GM23248 (cell line): ENCODE measurements around the gene BRF1. TPM values are rescaled to one million over a fixed set of nuclear protein-coding genes. Genes with fewer than 3 reads are reported as not detected.

Experiments
- DNase-seq: peaks from one replicate; pipeline ENCODE4 v3.0.0-alpha.2; 2015
- H2AFZ ChIP-seq: fragments of 200-600 bp; sonication (generic); 2 replicates; pipeline ENCODE4 v1.6.1; 2016; ENCODE audit warnings: antibody characterized with exemption
- H3F3A ChIP-seq: fragments of 200-600 bp; sonication (generic); 2 replicates; pipeline ENCODE4 v1.6.1; 2016; ENCODE audit warnings: mild to moderate bottlenecking, antibody characterized with exemption, mixed run types; ENCODE audit not compliant: insufficient read depth
- H3K27ac ChIP-seq: fragments of 200-600 bp; sonication (generic); 2 replicates; pipeline ENCODE4 v1.5.1; 2016; ENCODE audit warnings: mild to moderate bottlenecking
- H3K27me3 ChIP-seq: fragments of 200-600 bp; sonication (generic); replicated peaks from 2 replicates; pipeline ENCODE4 v1.6.1; 2016; ENCODE audit warnings: mild to moderate bottlenecking; ENCODE audit not compliant: insufficient read depth
- H3K36me3 ChIP-seq: fragments of 200-600 bp; sonication (generic); 2 replicates; pipeline ENCODE4 v1.6.1; 2016; ENCODE audit warnings: low read depth, mild to moderate bottlenecking
- H3K4me1 ChIP-seq: fragments of 200-600 bp; sonication (generic); 2 replicates; pipeline ENCODE4 v1.6.1; 2016; ENCODE audit warnings: mild to moderate bottlenecking; ENCODE audit not compliant: insufficient read depth
- H3K4me2 ChIP-seq: fragments of 200-600 bp; sonication (generic); one replicate; pipeline ENCODE4 v1.6.1; 2016; ENCODE audit warnings: mild to moderate bottlenecking; ENCODE audit not compliant: unreplicated experiment
- H3K4me3 ChIP-seq: fragments of 200-600 bp; sonication (generic); 2 replicates; pipeline ENCODE4 v1.5.1; 2016; ENCODE audit warnings: mild to moderate bottlenecking
- H3K79me2 ChIP-seq: fragments of 200-600 bp; sonication (generic); 2 replicates; pipeline ENCODE4 v1.6.1; 2016; ENCODE audit warnings: mild to moderate bottlenecking; ENCODE audit not compliant: insufficient read depth
- H3K9ac ChIP-seq: fragments of 200-600 bp; sonication (generic); 2 replicates; pipeline ENCODE4 v1.6.1; 2016; ENCODE audit warnings: mild to moderate bottlenecking
- H3K9me2 ChIP-seq: fragments of 200-600 bp; sonication (generic); 2 replicates; pipeline ENCODE4 v1.6.1; 2016; ENCODE audit warnings: mixed run types, mild to moderate bottlenecking, moderate library complexity; ENCODE audit not compliant: insufficient read depth
- H3K9me3 ChIP-seq: fragments of 200-600 bp; sonication (generic); one replicate; pipeline ENCODE4 v1.6.1; 2017; ENCODE audit warnings: low read depth
- H4K20me1 ChIP-seq: fragments of 200-600 bp; sonication (generic); 2 replicates; pipeline ENCODE4 v1.6.0; 2016; ENCODE audit not compliant: insufficient read depth
- EZH2 ChIP-seq: fragments of 200-600 bp; sonication (generic); IDR thresholded peaks from 2 replicates; pipeline ENCODE4 v1.6.1; 2018; ENCODE audit warnings: antibody characterized with exemption, mild to moderate bottlenecking; ENCODE audit not compliant: insufficient read depth, poor library complexity, severe bottlenecking
- EZH2phosphoT487 ChIP-seq: fragments of 200-600 bp; sonication (generic); IDR thresholded peaks from 2 replicates; pipeline ENCODE4 v1.6.1; 2018; ENCODE audit warnings: antibody characterized with exemption, moderate library complexity, mild to moderate bottlenecking, low read depth; ENCODE audit not compliant: insufficient read depth
- WGBS, 2 experiments: methylation state at CpG; one replicate each; pipeline ENCODE4 v1.1.6; 2015 to 2017; ENCODE audit warnings: low lambda C conversion rate in 2 of 2, low coverage in 1 of 2; ENCODE audit errors: missing lambda C conversion rate in 2 of 2; 5-methylcytosine and 5-hydroxymethylcytosine counted together
- in situ Hi-C: fragments of 300-500 bp; cut with MboI; formaldehyde crosslinking; loops from 2 replicates; pipeline ENCODE4 v1.15.0; 2020
- polyA plus RNA-seq: library from polyadenylated mRNA; unstranded; fragments of >200 nt; fragmentation: Nextera tagmentation; extraction: Ambion mirVana; gene quantifications from 2 replicates; pipeline ENCODE4 v1.2.1, GENCODE V29; 2016
- total RNA-seq: library from RNA; depleted of rRNA; stranded (reverse); fragments of >200 nt; shearing (Covaris generic); gene quantifications from 2 replicates; pipeline ENCODE4 v1.2.3, GENCODE V29; 2014

Gene BRF1
- total and polyA plus RNA-seq, 2 experiments from 2014 or later = 10.5 to 27.0 TPM

DNA sequence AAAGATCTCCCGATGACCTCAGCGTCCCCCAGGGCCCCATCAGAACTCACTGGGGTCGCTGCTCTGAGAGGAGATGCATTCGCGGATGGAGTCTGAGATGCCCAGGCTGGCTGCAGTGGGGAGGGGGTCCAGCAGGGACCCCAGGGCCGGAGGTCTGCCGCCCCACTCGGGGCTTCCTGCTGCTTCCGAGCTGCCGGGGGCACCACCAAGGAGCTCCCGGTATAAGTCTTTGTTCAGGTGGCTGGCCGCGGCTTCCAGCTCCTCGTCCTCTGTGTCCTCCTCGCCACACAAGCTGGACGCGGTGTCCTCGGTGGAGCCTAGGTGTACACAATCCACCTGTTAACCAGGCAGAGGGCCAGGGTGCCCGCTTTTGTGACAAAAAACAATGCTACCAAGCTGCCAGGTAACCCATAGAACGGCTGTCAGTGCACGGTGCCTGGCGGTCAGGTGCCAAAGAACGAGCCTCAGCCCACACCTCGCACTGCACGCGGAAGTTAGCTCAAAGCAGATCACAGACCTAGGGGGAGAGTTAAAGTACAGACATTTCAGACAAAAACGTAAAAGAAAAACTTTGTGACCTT lies 79.1 kb downstream of the BRF1 start:
- in situ Hi-C loops = no loop called here
- no peaks in the 10 kb centered on the region for H3K9me2 ChIP-seq
- no peak overlapping the region for H3K4me3 ChIP-seq
- no peak overlapping the region for H2AFZ ChIP-seq
- 87 to 90% methylated on average over 25 to 27 of the region's 27 CpGs for WGBS, 2 experiments
- no peaks in the 10 kb centered on the region for H3K9me3 ChIP-seq
- no peaks in the 10 kb centered on the region for H3F3A ChIP-seq
- H3K36me3 ChIP-seq = no peaks in the 10 kb centered on the region; the same call in 1 of the 2 replicates
- H4K20me1 ChIP-seq = no peaks in the 10 kb centered on the region
- H3K9ac ChIP-seq = no peak overlapping the region
- DNase-seq = no peak
- no peak overlapping the region for H3K27ac ChIP-seq
- no peak for TF ChIP-seq EZH2phosphoT487
- no peak for TF ChIP-seq EZH2
- H3K4me2 ChIP-seq = no peak overlapping the region
- no peaks in the 10 kb centered on the region for H3K27me3 ChIP-seq
- H3K79me2 ChIP-seq = no peaks in the 10 kb centered on the region
- H3K4me1 ChIP-seq = no peaks in the 10 kb centered on the region

DNA sequence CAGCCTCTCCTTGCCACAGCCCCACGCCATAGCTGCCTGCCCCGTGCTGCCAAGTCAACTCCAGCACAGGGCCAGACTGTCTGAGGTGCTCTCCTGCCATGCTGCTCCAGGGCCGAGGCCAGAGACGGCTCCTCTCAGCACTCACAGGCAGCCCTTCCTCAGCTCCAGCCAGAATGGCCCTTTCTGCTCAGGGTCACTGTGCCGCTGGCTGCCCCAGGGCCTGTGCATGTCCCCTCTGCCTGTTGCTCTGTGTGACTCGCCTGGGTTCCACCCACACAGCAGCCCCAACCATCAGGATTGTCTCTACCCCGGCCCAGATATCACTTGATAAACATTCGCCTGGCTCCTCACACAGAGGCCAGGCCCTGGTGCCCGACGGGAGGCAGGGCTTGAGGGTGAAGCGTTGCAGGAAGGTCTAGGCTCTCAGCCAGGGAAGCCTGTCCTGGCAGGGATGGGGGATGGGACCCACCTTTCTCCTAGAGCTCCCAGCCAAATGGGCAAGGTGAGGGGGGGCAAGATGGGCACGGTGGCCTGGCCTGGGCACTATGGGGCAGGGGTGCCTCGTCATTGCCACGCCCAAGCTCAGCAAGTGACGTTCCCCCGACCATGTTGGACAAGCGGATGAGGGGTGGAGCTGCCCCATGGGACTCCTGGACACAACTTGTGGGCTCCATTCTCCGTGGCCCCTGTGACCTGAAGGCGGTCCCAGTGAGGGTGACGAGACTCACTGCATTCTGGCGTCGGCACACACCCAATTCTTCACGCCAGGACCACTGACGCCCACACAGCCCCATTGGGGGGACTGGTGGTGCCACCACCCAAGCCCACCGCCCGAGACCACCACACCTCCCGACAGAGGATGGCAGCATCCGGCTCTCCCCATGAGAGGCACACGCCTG lies 79.9 kb downstream of the BRF1 start:
- no peaks in the 10 kb centered on the region for H3F3A ChIP-seq
- no peak for DNase-seq
- 91 to 92% methylated on average over 27 to 29 of the region's 29 CpGs for WGBS, 2 experiments
- H4K20me1 ChIP-seq = no peaks in the 10 kb centered on the region
- H3K27me3 ChIP-seq = no peaks in the 10 kb centered on the region
- no peak overlapping the region for H3K4me3 ChIP-seq
- H3K27ac ChIP-seq = no peak overlapping the region
- no peak overlapping the region for H2AFZ ChIP-seq
- H3K4me1 ChIP-seq = no peaks in the 10 kb centered on the region
- in situ Hi-C loops = no loop called here
- no peaks in the 10 kb centered on the region for H3K9me3 ChIP-seq
- TF ChIP-seq EZH2phosphoT487 = no peak
- no peak for TF ChIP-seq EZH2
- no peaks in the 10 kb centered on the region for H3K9me2 ChIP-seq
- no peak overlapping the region for H3K4me2 ChIP-seq
- no peaks in the 10 kb centered on the region; the same call in 1 of the 2 replicates for H3K36me3 ChIP-seq
- no peak overlapping the region for H3K9ac ChIP-seq
- no peaks in the 10 kb centered on the region for H3K79me2 ChIP-seq

DNA sequence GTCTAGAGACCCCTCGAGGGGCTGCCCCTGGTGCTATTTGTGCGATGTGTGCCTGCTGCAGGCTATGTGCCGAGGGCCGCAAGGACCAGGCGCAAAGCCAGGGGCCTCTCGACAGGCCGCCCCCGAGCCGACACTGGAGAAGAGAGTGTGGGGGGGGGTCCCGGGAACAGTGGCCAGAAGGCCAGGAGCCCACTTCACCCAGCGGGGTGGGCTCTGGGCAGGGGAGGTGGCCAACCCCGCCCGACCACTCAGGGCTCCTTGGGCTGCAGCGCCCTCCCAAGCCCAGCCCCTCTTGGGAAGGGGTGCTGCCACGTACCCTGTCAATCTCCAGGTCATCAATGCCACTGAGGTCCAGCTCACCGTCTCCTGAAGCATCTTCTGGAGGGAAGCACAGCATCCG lies 81.0 kb downstream of the BRF1 start:
- H2AFZ ChIP-seq = no peak overlapping the region
- no peaks in the 10 kb centered on the region for H3K27me3 ChIP-seq
- no peak overlapping the region for H3K4me2 ChIP-seq
- no peaks in the 10 kb centered on the region for H3F3A ChIP-seq
- DNase-seq = no peak
- no peaks in the 10 kb centered on the region for H4K20me1 ChIP-seq
- no peak overlapping the region for H3K9ac ChIP-seq
- H3K9me2 ChIP-seq = no peaks in the 10 kb centered on the region
- no peaks in the 10 kb centered on the region for H3K4me1 ChIP-seq
- no peaks in the 10 kb centered on the region for H3K79me2 ChIP-seq
- H3K4me3 ChIP-seq = no peak overlapping the region
- no peaks in the 10 kb centered on the region; the same call in 1 of the 2 replicates for H3K36me3 ChIP-seq
- H3K27ac ChIP-seq = no peak overlapping the region
- H3K9me3 ChIP-seq = no peaks in the 10 kb centered on the region
- in situ Hi-C loops = no loop called here
- WGBS, 2 experiments = 93 to 94% methylated on average over 13 to 16 of the region's 17 CpGs
- TF ChIP-seq EZH2 = no peak
- TF ChIP-seq EZH2phosphoT487 = no peak

DNA sequence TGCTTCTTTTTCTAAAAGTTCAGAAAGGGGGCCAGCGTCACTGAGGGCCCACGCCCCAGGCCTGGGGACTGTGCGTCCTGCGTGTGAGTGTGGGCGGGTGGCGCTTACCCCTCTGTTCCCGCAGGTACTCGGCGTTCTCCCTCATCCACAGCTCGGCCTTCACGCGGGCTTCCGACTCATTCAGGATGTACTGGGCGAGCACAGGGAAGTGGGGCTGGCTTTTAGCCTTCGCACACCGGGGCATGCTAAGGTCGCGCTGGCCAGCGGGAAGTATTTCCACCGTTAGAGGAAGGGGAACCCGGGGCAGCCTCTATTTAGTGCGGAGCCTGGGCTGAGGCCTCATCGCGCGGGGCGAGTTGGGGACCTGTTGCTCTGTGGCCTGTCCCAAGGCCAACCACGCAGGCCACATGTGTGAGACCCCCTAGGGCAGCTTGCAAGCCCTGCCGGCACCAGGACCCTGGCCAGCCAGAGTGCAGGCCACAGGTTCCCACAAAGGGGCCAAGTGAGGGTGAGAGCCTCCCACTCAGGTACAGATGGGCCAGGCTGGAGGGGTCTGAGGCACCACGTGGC lies 81.7 kb downstream of the BRF1 start:
- no peak for DNase-seq
- no peaks in the 10 kb centered on the region for H3K4me1 ChIP-seq
- in situ Hi-C loops = no loop called here
- TF ChIP-seq EZH2phosphoT487 (no peak), EZH2 (no peak)
- no peaks in the 10 kb centered on the region for H3F3A ChIP-seq
- H3K9ac ChIP-seq = no peak overlapping the region
- no peaks in the 10 kb centered on the region for H3K9me2 ChIP-seq
- H3K9me3 ChIP-seq = no peaks in the 10 kb centered on the region
- H2AFZ ChIP-seq = no peak overlapping the region
- H3K79me2 ChIP-seq = no peaks in the 10 kb centered on the region
- no peaks in the 10 kb centered on the region; the same call in 1 of the 2 replicates for H3K36me3 ChIP-seq
- no peak overlapping the region for H3K27ac ChIP-seq
- no peaks in the 10 kb centered on the region for H3K27me3 ChIP-seq
- H3K4me2 ChIP-seq = no peak overlapping the region
- H3K4me3 ChIP-seq = no peak overlapping the region
- 94 to 96% methylated on average over 29 of the region's 29 CpGs for WGBS, 2 experiments
- H4K20me1 ChIP-seq = no peaks in the 10 kb centered on the region
